Gastroesophageal sphincter (tissue), 3 donors: Measurements from ENCODE around the gene TNFRSF1A.

Experiments used
- CTCF ChIP-seq, 4 experiments: fragments of 200-600 bp in 2 of 4; fragments of 450-650 bp in 2 of 4; sonication (generic) in 1 of 4; IDR thresholded peaks; one replicate each; pipeline ENCODE4 v1.5.1; 2017 to 2019; ENCODE audit warnings: antibody characterized with exemption in 4 of 4, mild to moderate bottlenecking in 2 of 4, moderate library complexity in 2 of 4
- EP300 ChIP-seq: sonication (generic); formaldehyde crosslinking; IDR thresholded peaks from one replicate; pipeline ENCODE4 v1.6.1; 2017; ENCODE audit warnings: antibody characterized with exemption, mild to moderate bottlenecking
- POLR2A ChIP-seq, 2 donors: fragments of 450-650 bp; IDR thresholded peaks; one replicate each; pipeline ENCODE4 v1.6.1; 2017; ENCODE audit warnings: antibody characterized with exemption in 2 of 2, mild to moderate bottlenecking in 2 of 2, moderate library complexity in 1 of 2

- TF ChIP-seq CTCF (IDR thresholded peaks at IDR 0.05): no peak
- no peak for TF ChIP-seq POLR2A (IDR thresholded peaks at IDR 0.05)
- TF ChIP-seq EP300: no peak
Measured at GRCh38 chr12:6372403-6373003, 30.6 kb upstream of the TNFRSF1A start.
